Amygdala (tissue), 56 donors: ENCODE measurements around the gene POLDIP3.
A peak's percentile ranks its signal among the peaks of the same experiment; 100 is the strongest.
"Not testable (repeated sequence)": the region's sequence is repeated elsewhere in the genome, so short reads cannot be mapped to it uniquely, and the experiment has no call there.

ENCODE experiments used
- DNase-seq, 56 donors: peaks; one replicate each; lab custom pipeline; 2025; lab: John Stamatoyannopoulos, UW

The POLDIP3 gene

GRCh38 chr22:42562684-42563083 is 52.0 kb downstream of the POLDIP3 start:
- DNase-seq, result no peak

DNA sequence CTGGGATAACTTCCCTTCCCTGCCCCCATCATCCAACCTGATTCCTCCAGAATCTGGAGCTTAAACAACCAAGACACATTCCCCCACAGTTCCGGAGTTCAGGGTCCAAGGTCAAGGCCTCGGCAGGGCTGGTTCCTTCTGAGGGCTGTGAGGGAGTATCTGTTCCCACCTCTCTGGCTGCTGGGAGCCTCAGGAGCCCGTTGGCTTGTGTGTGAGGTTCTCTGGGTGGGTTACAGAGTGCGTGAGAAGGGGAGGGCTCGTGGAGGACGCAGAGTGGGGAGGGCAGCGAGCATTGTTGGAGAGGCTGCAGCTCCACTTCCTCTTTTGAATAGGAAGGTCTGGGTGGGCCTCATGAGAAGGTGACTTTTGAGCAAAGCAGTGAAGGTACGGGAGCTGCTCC is 52.4 kb downstream of the POLDIP3 start:
- no peak for DNase-seq

DNA sequence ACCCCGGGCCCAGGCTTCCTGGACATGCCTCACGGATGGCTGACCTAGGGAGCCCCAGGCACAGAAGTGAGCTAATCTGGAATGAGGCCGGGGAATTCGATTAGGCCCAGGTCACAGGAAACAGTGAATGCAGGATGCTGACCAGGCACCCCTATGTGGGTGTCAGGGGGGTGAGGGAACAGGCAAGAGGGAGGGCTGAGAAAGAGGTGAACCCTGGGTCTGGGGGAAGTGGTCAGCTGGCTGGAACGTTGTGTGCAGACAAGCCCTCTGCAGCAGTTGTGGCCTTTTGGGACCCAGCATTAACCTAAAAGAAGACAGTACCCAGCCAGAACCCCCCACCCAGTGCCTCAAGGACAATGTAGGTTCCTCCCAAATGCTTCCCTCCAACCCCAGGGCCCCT is 52.8 kb downstream of the POLDIP3 start:
- no peak for DNase-seq

DNA sequence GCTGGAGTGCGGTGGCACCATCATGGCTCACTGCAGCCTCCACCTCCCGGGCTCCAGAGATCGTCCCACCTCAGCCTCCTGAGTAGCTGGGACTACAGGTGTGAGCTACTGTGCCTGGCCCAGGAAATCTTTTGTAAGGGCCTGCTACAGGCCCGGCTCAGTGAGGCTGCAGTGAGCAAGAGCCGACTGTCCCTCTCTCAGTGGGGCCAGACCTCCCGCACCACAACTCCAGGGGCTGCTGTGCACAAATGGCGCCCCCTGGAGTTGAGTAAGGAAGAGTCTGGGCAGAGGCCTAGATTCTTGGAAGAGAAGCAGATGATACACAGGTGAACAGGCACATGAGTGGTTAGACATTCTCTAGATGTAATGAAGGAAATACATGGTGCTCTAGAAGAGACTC is 53.9 kb downstream of the POLDIP3 start:
- DNase-seq, result peak in 2 of 56 donors; percentile 9 to 12

GRCh38 chr22:42560381-42560780 is 54.3 kb downstream of the POLDIP3 start:
- no peak for DNase-seq

DNA sequence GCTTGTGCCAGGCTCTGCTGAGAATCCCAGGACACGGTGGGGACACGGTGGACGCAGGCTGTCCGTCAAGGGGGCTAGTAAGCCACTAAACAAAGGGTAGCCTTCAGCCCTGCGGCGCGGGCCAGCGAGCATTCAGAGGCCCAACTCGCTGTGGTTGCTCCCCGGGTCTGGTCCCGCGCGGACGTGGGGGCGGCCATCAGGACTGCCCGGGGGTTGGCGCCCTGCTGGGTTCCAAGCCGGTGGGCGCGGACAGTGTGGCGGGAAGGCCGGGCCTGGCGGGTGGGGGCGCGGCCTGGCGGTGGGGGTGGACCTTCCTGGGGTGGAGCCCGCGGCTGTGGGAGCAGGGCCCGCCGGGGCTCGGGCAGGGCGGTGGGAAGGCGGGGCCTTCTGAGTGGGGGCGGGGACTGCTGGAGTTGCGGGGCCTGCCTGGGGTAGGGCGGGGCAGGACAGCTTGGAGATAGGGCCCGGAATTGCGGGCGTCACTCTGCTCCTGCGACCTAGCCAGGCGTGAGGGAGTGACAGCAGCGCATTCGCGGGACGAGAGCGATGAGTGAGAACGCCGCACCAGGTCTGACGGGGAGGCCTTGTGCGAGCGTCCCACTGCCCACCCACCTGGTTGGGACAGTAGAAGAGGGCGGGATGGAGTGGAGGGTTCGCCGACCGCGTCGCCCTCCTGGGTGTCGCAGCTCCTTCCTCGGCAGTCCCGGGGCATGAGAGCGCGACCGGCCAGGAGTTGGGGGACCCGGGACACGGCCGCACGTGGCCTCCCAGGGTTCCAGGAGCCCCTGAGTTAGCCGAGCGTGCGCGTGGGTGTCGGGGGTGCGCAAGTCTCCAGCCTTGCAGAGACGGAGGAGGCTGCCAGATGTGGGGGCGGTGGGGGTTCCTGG is 61.0 kb downstream of the POLDIP3 start, which contains the start of gene SERHL2:
Gene SERHL2 (plus strand): TSS at position 482 of the 887 bp plus-strand sequence. CDS start 65 bp downstream, at position 547.
- DNase-seq, result peak in 53 of 56 donors; percentile 18 to 94 (median 61)

GRCh38 chr22:42552294-42552647 is 62.4 kb downstream of the POLDIP3 start:
- DNase-seq, result not testable (repeated sequence)

- no peak for DNase-seq
These were observed 65.2 kb downstream of the POLDIP3 start for GRCh38 chr22:42549331-42550060.

- DNase-seq, result no peak
These were observed 65.9 kb downstream of the POLDIP3 start for GRCh38 chr22:42548597-42549330.

DNA sequence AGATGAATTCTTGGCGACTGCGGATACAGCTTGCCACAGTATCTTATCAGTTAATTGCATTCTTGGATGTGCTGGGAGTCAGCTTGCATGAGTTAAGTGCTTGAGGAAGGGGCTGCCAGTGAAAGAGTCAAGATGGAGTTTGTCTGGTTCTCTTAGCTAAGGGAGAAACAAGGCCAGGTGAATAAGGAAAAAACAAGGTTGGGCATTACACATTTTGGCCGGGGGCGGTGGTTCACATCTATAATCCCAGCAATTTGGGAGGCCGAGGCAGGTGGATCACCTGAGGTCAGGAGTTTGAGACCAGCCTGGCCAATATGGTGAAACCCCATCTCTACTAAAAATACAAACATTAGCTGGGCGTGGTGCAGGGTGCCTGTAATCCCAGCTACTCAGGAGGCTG is 66.6 kb downstream of the POLDIP3 start:
- DNase-seq, result not testable (repeated sequence)

GRCh38 chr22:42547562-42547961 is 67.1 kb downstream of the POLDIP3 start:
- no peak for DNase-seq

DNA sequence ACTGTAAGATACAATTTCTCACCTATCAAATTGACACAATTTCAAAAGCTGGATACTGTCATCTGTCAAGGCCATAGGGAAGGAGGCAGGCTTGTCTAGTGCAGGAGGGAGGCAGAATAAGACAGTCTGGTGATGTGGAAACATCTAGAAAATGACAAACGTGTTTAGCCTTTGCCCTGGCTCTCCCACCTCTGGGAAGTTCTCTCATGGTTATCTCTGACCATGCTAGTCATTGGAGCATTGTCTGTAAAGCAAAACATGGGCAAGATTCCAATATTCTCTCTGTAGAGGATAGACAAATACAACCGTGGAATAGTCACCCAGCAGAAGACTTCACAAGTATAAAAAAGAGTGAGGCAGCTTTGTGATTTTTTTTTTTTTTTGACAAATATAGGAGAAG is 70.0 kb downstream of the POLDIP3 start:
- no peak for DNase-seq

DNA sequence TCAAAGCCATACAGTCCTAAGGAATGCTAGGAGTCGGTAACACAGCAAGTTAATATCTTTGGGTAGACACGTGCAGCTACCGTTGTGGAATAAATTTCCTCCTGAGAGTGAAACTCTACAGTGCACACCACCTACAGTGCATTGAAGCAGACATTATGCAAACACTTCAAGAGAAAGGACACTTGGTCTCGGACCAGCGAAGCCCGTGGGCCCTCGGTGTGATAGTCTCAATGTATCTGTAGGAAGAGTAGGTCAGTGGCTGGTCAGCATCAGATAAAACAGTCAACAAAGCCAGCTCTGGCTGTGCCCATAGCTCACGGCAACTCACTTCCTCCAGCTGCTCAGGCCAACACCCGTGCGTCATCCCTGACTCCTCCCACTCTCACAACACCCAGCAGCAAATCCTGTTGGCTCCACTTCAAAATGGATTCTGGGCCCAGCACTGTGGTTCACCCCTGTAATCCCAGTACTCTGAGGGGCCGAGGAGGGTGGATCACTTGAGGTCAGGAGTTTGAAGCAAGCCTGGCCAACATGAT is 75.4 kb downstream of the POLDIP3 start:
- DNase-seq, result not testable (repeated sequence)

DNA sequence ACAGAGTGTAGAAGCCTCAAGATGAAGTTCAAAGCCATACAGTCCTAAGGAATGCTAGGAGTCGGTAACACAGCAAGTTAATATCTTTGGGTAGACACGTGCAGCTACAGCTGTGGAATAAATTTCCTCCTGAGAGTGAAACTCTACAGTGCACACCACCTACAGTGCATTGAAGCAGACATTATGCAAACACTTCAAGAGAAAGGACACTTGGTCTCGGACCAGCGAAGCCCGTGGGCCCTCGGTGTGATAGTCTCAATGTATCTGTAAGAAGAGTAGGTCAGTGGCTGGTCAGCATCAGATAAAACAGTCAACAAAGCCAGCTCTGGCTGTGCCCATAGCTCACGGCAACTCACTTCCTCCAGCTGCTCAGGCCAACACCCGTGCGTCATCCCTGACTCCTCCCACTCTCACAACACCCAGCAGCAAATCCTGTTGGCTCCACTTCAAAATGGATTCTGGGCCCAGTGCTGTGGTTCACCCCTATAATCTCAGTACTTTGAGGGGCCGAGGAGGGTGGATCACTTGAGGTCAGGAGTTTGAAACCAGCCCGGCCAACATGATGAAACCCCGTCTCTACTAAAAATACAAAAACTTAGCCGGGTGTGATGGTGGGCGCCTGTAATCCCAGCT is 77.4 kb downstream of the POLDIP3 start:
- DNase-seq, result not testable (repeated sequence)

- DNase-seq, result not testable (repeated sequence)
These were observed 78.0 kb downstream of the POLDIP3 start for GRCh38 chr22:42536634-42537033.

GRCh38 chr22:42536166-42536565 is 78.5 kb downstream of the POLDIP3 start:
- no peak for DNase-seq

DNA sequence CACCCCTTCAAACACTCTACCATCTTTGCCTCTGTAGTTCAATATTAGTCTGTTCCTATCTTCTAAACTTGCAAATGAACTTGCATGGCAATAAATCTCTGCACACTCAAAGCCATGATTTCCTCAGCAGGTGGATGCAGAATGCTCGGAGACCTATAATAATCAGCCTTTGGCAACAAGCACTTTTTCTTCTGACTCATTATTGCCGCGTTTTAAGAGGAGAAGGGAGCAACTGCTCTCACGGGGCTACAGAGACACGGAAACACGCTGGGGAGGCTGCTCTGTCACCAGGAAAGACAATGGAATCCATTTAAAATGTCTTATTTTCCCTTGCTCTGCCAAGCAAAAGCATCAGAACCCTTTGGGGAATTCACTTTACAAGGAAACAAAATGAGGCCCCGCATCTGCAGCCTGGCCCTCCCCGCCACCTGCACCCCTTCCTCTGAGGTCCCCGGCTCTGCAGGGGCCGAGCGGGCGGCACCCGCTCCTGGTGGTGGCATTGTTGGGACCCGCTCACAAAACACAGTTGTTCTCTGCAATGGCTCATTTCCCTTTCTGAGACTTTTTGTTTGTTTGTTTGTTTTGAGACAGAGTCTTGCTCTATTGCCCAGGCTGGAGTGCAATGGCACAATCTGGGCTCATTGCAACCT is 79.5 kb downstream of the POLDIP3 start:
- DNase-seq, result not testable (repeated sequence)
